T-cell (primary cell): ENCODE results near the gene ROBO1. TPM values are rescaled to one million over a fixed set of nuclear protein-coding genes. Genes with fewer than 3 reads are reported as not detected.

Source experiments
- ATAC-seq, 4 experiments: fragments of 200-7000 bp in 3 of 4; fragments of 150-1000 bp in 1 of 4; cut with Tn5 transposase; replicated peaks in 1 of 4; 1 replicate in 3 of 4; 2 replicates in 1 of 4; pipeline ENCODE4 v1.10.0; 2021; ENCODE audit warnings: moderate library complexity in 3 of 4, mild to moderate bottlenecking in 2 of 4, moderate number of reproducible peaks in 1 of 4
- CTCF ChIA-PET, 2 donors: fragments of 300-600 bp; sonication (Branson Sonifier 250); formaldehyde crosslinking; loops; one replicate each; lab custom pipeline; 2022; ENCODE audit warnings: antibody characterized with exemption in 2 of 2; lab: Charles Lee
- POLR2A ChIA-PET, 2 donors: fragments of 300-600 bp; sonication (Branson Sonifier 250); formaldehyde crosslinking; loops; one replicate each; lab custom pipeline; 2022; ENCODE audit warnings: antibody characterized with exemption in 2 of 2; lab: Charles Lee
- DNase-seq, 35 experiments: peaks; one replicate each; pipeline versions ENCODE4 v3.0.0 to v3.0.0-alpha.2; 2013 to 2023
- H3K27ac ChIP-seq: one replicate; pipeline ENCODE4 v1.5.1; 2013; ENCODE audit warnings: low read length
- H3K27me3 ChIP-seq, 2 experiments: replicated peaks in 1 of 2; 1 replicate in 1 of 2; 2 replicates in 1 of 2; pipeline versions ENCODE4 v1.6.1 to v1.7.0; 2013; ENCODE audit warnings: low read length in 1 of 2, mixed read lengths in 1 of 2; ENCODE audit not compliant: control insufficient read depth in 2 of 2, insufficient read depth in 2 of 2; ENCODE audit errors: extremely low read depth in 1 of 2
- H3K36me3 ChIP-seq, 2 donors: 1 replicate in 1 of 2; 2 replicates in 1 of 2; pipeline versions ENCODE4 v1.6.1 to v1.7.0; 2013; ENCODE audit warnings: low read length in 1 of 2; ENCODE audit not compliant: control insufficient read depth in 2 of 2, insufficient read depth in 1 of 2; ENCODE audit errors: extremely low read depth in 1 of 2
- H3K4me1 ChIP-seq, 2 experiments: 1 replicate in 1 of 2; 2 replicates in 1 of 2; pipeline versions ENCODE4 v1.6.1 to v1.7.0; 2013; ENCODE audit warnings: low read length in 2 of 2, mixed read lengths in 1 of 2; ENCODE audit not compliant: insufficient read depth in 2 of 2, control insufficient read depth in 1 of 2; ENCODE audit errors: extremely low read depth in 1 of 2
- H3K4me3 ChIP-seq, 2 donors: 1 replicate in 1 of 2; 2 replicates in 1 of 2; pipeline versions ENCODE4 v1.5.1 to v1.7.0; 2013; ENCODE audit warnings: mild to moderate bottlenecking in 2 of 2, low read length in 1 of 2, moderate library complexity in 1 of 2; ENCODE audit not compliant: control insufficient read depth in 1 of 2; ENCODE audit errors: extremely low read depth in 1 of 2
- H3K9me3 ChIP-seq: 2 replicates; pipeline ENCODE4 v1.7.0; 2013
- H3K27ac Mint-ChIP-seq, 2 donors: one replicate each; pipeline ENCODE4 v1.8.0; 2020 to 2021; ENCODE audit warnings: mild to moderate bottlenecking in 2 of 2, mixed read lengths in 2 of 2
- H3K27me3 Mint-ChIP-seq, 2 donors: one replicate each; pipeline ENCODE4 v1.8.0; 2021 to 2022; ENCODE audit warnings: mixed read lengths in 2 of 2
- H3K36me3 Mint-ChIP-seq: one replicate; pipeline ENCODE4 v1.8.0; 2021; ENCODE audit warnings: mixed read lengths
- H3K4me1 Mint-ChIP-seq, 3 donors: one replicate each; pipeline ENCODE4 v1.8.0; 2020 to 2022; ENCODE audit warnings: mixed read lengths in 3 of 3, mild to moderate bottlenecking in 1 of 3
- H3K4me3 Mint-ChIP-seq, 3 donors: one replicate each; pipeline ENCODE4 v1.8.0; 2020 to 2022; ENCODE audit warnings: mild to moderate bottlenecking in 3 of 3, mixed read lengths in 3 of 3, moderate library complexity in 3 of 3
- H3K9me3 Mint-ChIP-seq, 3 donors: one replicate each; pipeline ENCODE4 v1.8.0; 2020 to 2022; ENCODE audit warnings: mixed read lengths in 3 of 3
- WGBS: methylation state at CpG from one replicate; pipeline ENCODE4 v1.1.5; 2013; ENCODE audit warnings: missing lambda C conversion rate; ENCODE audit not compliant: insufficient coverage; 5-methylcytosine and 5-hydroxymethylcytosine counted together
- total RNA-seq, 35 experiments: library from RNA in 6 of 35; stranded (reverse) in 6 of 35; fragments of 120-200 nt in 1 of 35; gene quantifications; one replicate each; pipeline versions ENCODE4 v1.2.1 to v1.2.4 and lab custom pipeline; 2013 to 2026

ROBO1 gene
- total RNA-seq, 5 donors from 2014 or later (not counting 1 experiment from before 2014, with no cell fraction given), result 0.20 to 2.4 (median 1.7) TPM

- Mint-ChIP-seq H3K4me3 (no peak overlapping the region), H3K27ac (no peak overlapping the region), H3K4me1 (no peaks in the 10 kb centered on the region), H3K36me3 (no peaks in the 10 kb centered on the region), H3K9me3 (peaks cover 8 to 11% (median 9%) of the 10 kb centered on the region in 3 donors), H3K27me3 (no peaks in the 10 kb centered on the region)
- Histone ChIP-seq H3K27ac (no peak overlapping the region), H3K4me3 (no peak overlapping the region), H3K4me1 (no peaks in the 10 kb centered on the region), H3K27me3 (no peaks in the 10 kb centered on the region), H3K36me3 (no peaks in the 10 kb centered on the region), H3K9me3 (no peaks in the 10 kb centered on the region)
- CTCF ChIA-PET, result no interaction called here
- DNase-seq, result no peak
- WGBS, result 57% methylated on average over 1 of the region's 3 CpGs
- ATAC-seq, result no peak
- POLR2A ChIA-PET, result no interaction called here
Observed at GRCh38 chr3:78845605-78846004, 922.2 kb downstream of the ROBO1 start.

GRCh38 chr3:78844307-78844706 lies 923.5 kb downstream of the ROBO1 start:
- WGBS, result 83% methylated on average over 2 of the region's 4 CpGs
- no peak overlapping the region for H3K4me3 Mint-ChIP-seq
- CTCF ChIA-PET, result no interaction called here

GRCh38 chr3:78839693-78840092 lies 928.1 kb downstream of the ROBO1 start:
- Histone ChIP-seq H3K36me3 (no peaks in the 10 kb centered on the region), H3K27ac (no peak overlapping the region), H3K4me3 (no peak overlapping the region), H3K27me3 (no peaks in the 10 kb centered on the region), H3K9me3 (no peaks in the 10 kb centered on the region), H3K4me1 (no peaks in the 10 kb centered on the region)
- no peak overlapping the region for H3K4me3 Mint-ChIP-seq
- H3K27me3 Mint-ChIP-seq, result no peaks in the 10 kb centered on the region
- peaks cover 3 to 11% (median 7%) of the 10 kb centered on the region in 3 donors for H3K9me3 Mint-ChIP-seq
- POLR2A ChIA-PET, result no interaction called here
- H3K4me1 Mint-ChIP-seq, result no peaks in the 10 kb centered on the region
- H3K36me3 Mint-ChIP-seq, result no peaks in the 10 kb centered on the region
- DNase-seq, result no peak
- WGBS, result 20% methylated on average over 1 of the region's 3 CpGs
- H3K27ac Mint-ChIP-seq, result no peak overlapping the region
- ATAC-seq, result no peak
- CTCF ChIA-PET, result no interaction called here

More at GRCh38 chr3:78844307-78844706, 923.5 kb downstream of the ROBO1 start:
- no peaks in the 10 kb centered on the region for H3K27me3 Mint-ChIP-seq
- no peaks in the 10 kb centered on the region for H3K4me1 ChIP-seq
- H3K4me1 Mint-ChIP-seq, result no peaks in the 10 kb centered on the region
- peaks cover 11 to 13% (median 12%) of the 10 kb centered on the region in 3 donors for H3K9me3 Mint-ChIP-seq
- H3K36me3 Mint-ChIP-seq, result no peaks in the 10 kb centered on the region
- POLR2A ChIA-PET, result no interaction called here
- no peak overlapping the region for H3K27ac Mint-ChIP-seq
- H3K4me3 ChIP-seq, result no peak overlapping the region
- H3K36me3 ChIP-seq, result no peaks in the 10 kb centered on the region
- H3K27ac ChIP-seq, result no peak overlapping the region
- DNase-seq (no peak), ATAC-seq (no peak)
- H3K27me3 ChIP-seq, result no peaks in the 10 kb centered on the region
- no peaks in the 10 kb centered on the region for H3K9me3 ChIP-seq

GRCh38 chr3:78838362-78838761 lies 929.4 kb downstream of the ROBO1 start:
- H3K27ac ChIP-seq, result no peak overlapping the region
- H3K27me3 ChIP-seq, result no peaks in the 10 kb centered on the region
- Mint-ChIP-seq H3K4me1 (no peaks in the 10 kb centered on the region), H3K4me3 (no peak overlapping the region), H3K9me3 (peaks cover 3 to 11% (median 7%) of the 10 kb centered on the region in 3 donors), H3K36me3 (no peaks in the 10 kb centered on the region), H3K27ac (no peak overlapping the region), H3K27me3 (no peaks in the 10 kb centered on the region)
- ChIA-PET CTCF (no interaction called here), POLR2A (no interaction called here)
- H3K9me3 ChIP-seq, result no peaks in the 10 kb centered on the region
- H3K4me3 ChIP-seq, result no peak overlapping the region
- 94% methylated on average over 2 of the region's 4 CpGs for WGBS
- no peaks in the 10 kb centered on the region for H3K36me3 ChIP-seq
- H3K4me1 ChIP-seq, result no peaks in the 10 kb centered on the region
- DNase-seq (no peak), ATAC-seq (no peak)

GRCh38 chr3:78834910-78835309 lies 932.9 kb downstream of the ROBO1 start:
- ATAC-seq, result no peak
- Mint-ChIP-seq H3K36me3 (no peaks in the 10 kb centered on the region), H3K27ac (no peak overlapping the region), H3K9me3 (peaks cover 6 to 15% (median 7%) of the 10 kb centered on the region in 3 donors), H3K4me3 (no peak overlapping the region), H3K27me3 (no peaks in the 10 kb centered on the region), H3K4me1 (no peaks in the 10 kb centered on the region)
- WGBS, result no CpG with 5 or more reads among the region's 3 CpGs
- ChIA-PET POLR2A (no interaction called here), CTCF (no interaction called here)
- Histone ChIP-seq H3K4me3 (no peak overlapping the region), H3K36me3 (no peaks in the 10 kb centered on the region), H3K27ac (no peak overlapping the region), H3K4me1 (no peaks in the 10 kb centered on the region), H3K27me3 (no peaks in the 10 kb centered on the region), H3K9me3 (no peaks in the 10 kb centered on the region)
- DNase-seq, result no peak

- Mint-ChIP-seq H3K27ac (no peak overlapping the region), H3K4me3 (no peak overlapping the region), H3K36me3 (no peaks in the 10 kb centered on the region), H3K9me3 (peaks cover 3 to 11% (median 4%) of the 10 kb centered on the region in 3 donors), H3K27me3 (no peaks in the 10 kb centered on the region), H3K4me1 (no peaks in the 10 kb centered on the region)
- 100% methylated on average over 3 of the region's 5 CpGs for WGBS
- DNase-seq (no peak), ATAC-seq (no peak)
- no peak overlapping the region for H3K27ac ChIP-seq
- no peaks in the 10 kb centered on the region for H3K4me1 ChIP-seq
- ChIA-PET POLR2A (no interaction called here), CTCF (interaction anchor here in 1 of 2 donors (0.7 kb wide), 1 partner anchor 147 kb away, joined by 4 read pairs; no protein-coding TSS in a partner anchor)
- H3K4me3 ChIP-seq, result no peak overlapping the region
- H3K36me3 ChIP-seq, result no peaks in the 10 kb centered on the region
- no peaks in the 10 kb centered on the region for H3K9me3 ChIP-seq
- no peaks in the 10 kb centered on the region for H3K27me3 ChIP-seq
Observed at GRCh38 chr3:78832785-78833204, 935.0 kb downstream of the ROBO1 start.
